HCT116 (cell line): Measurements from ENCODE around the gene DDX23. TPM values are rescaled to one million over a fixed set of nuclear protein-coding genes. Genes with fewer than 3 reads are reported as not detected.

ENCODE experiments used
- ATAC-seq: fragments of 200-7000 bp; cut with Tn5 transposase; 2 replicates; pipeline ENCODE4 v1.9.1; 2020; ENCODE audit warnings: mild to moderate bottlenecking, moderate library complexity
- BruUV-seq: library from RNA; stranded (reverse); fragments of 400-500 nt; replicated peaks from 2 replicates; lab custom pipeline; 2021; lab: Mats Ljungman, UMichigan
- CTCF ChIA-PET: fragments of 300-600 bp; sonication (Branson Sonifier 250); formaldehyde crosslinking; loops from one replicate; lab custom pipeline; 2021; ENCODE audit warnings: antibody characterized with exemption; lab: Charles Lee
- POLR2A ChIA-PET: fragments of 300-600, 350-600 bp; sonication (Branson Sonifier 250); formaldehyde crosslinking; loops from one replicate; lab custom pipeline; 2021; ENCODE audit warnings: antibody characterized with exemption; lab: Charles Lee
- RAD21 ChIA-PET, 2 experiments: fragments of 300-600 bp; sonication (Branson Sonifier 250); formaldehyde crosslinking; loops; one replicate each; lab custom pipeline; 2023; ENCODE audit warnings: low total read pairs in 2 of 2; ENCODE audit not compliant: uncharacterized antibody in 2 of 2, unreplicated experiment in 2 of 2, low non-redundant PET in 1 of 2; lab: Charles Lee
- DNase-seq: peaks from one replicate; pipeline ENCODE4 v3.0.0-alpha.2; 2010; ENCODE audit warnings: low read depth, low spot score
- H2AFZ ChIP-seq: fragments of 200-600 bp; shearing (Covaris generic), sonication (generic); 2 replicates; pipeline ENCODE4 v1.6.1; 2017; ENCODE audit warnings: low read depth, mixed run types, mixed read lengths, antibody characterized with exemption, low read length; ENCODE audit not compliant: poor library complexity, severe bottlenecking
- H3K27ac ChIP-seq: 2 replicates; pipeline ENCODE4 v1.5.1; 2012; ENCODE audit warnings: low read depth, low read length
- H3K27me3 ChIP-seq: fragments of 200-600 bp; sonication (generic); 2 replicates; pipeline ENCODE4 v1.6.1; 2016; ENCODE audit warnings: mixed run types, low read length, mixed read lengths; ENCODE audit not compliant: insufficient read depth
- H3K36me3 ChIP-seq, 2 experiments: fragments of 200-500 bp in 1 of 2; fragments of 200-600 bp in 1 of 2; sonication (Bioruptor generic) in 1 of 2; sonication (generic) in 1 of 2; 2 replicates each; pipeline versions ENCODE4 v1.5.1 to v1.6.1; 2014 to 2016; ENCODE audit warnings: low read length in 2 of 2, inconsistent platforms in 1 of 2, mixed read lengths in 1 of 2, mixed run types in 1 of 2; ENCODE audit not compliant: insufficient read depth in 2 of 2, control insufficient read depth in 1 of 2
- H3K4me1 ChIP-seq, 2 experiments: fragments of 200-600 bp in 1 of 2; sonication (generic) in 1 of 2; 2 replicates each; pipeline versions ENCODE4 v1.5.1 to v1.6.1; 2012 to 2017; ENCODE audit warnings: low read length in 2 of 2, inconsistent platforms in 1 of 2, mild to moderate bottlenecking in 1 of 2, mixed read lengths in 1 of 2, mixed run types in 1 of 2, moderate library complexity in 1 of 2; ENCODE audit not compliant: insufficient read depth in 2 of 2, control insufficient read depth in 1 of 2
- H3K4me2 ChIP-seq: fragments of 200-600 bp; sonication (generic); 2 replicates; pipeline ENCODE4 v1.6.1; 2017; ENCODE audit warnings: mixed run types, low read length, mixed read lengths
- H3K4me3 ChIP-seq, 2 experiments: fragments of 200-600 bp in 1 of 2; sonication (generic) in 1 of 2; replicated peaks in 1 of 2; 2 replicates each; pipeline ENCODE4 v1.5.1; 2011 to 2016; ENCODE audit warnings: low read length in 2 of 2, control low read depth in 1 of 2, low read depth in 1 of 2, mild to moderate bottlenecking in 1 of 2, mixed read lengths in 1 of 2, mixed run types in 1 of 2
- H3K79me2 ChIP-seq: fragments of 200-600 bp; sonication (generic); 2 replicates; pipeline ENCODE4 v1.6.1; 2017; ENCODE audit warnings: mild to moderate bottlenecking, mixed run types, low read length, moderate library complexity, mixed read lengths; ENCODE audit not compliant: insufficient read depth
- H3K9ac ChIP-seq: fragments of 200-600 bp; sonication (generic); 2 replicates; pipeline ENCODE4 v1.6.1; 2016; ENCODE audit warnings: low read length, mixed read lengths
- H3K9me2 ChIP-seq: fragments of 200-600 bp; sonication (generic), shearing (Covaris generic); 2 replicates; pipeline ENCODE4 v1.6.1; 2017; ENCODE audit warnings: mixed run types, mild to moderate bottlenecking, moderate library complexity; ENCODE audit not compliant: insufficient read depth
- H3K9me3 ChIP-seq, 2 experiments: fragments of 200-500 bp in 1 of 2; fragments of 200-600 bp in 1 of 2; sonication (Bioruptor generic) in 1 of 2; sonication (generic) in 1 of 2; 2 replicates each; pipeline ENCODE4 v1.6.1; 2014 to 2017; ENCODE audit warnings: low read length in 2 of 2, mixed read lengths in 2 of 2, inconsistent platforms in 1 of 2, low read depth in 1 of 2, mild to moderate bottlenecking in 1 of 2, mixed run types in 1 of 2, moderate library complexity in 1 of 2; ENCODE audit not compliant: control insufficient read depth in 1 of 2, insufficient read depth in 1 of 2
- H4K20me1 ChIP-seq: fragments of 200-600 bp; sonication (generic), shearing (Covaris generic); 2 replicates; pipeline ENCODE4 v1.6.1; 2017; ENCODE audit warnings: mixed run types, mild to moderate bottlenecking, moderate library complexity; ENCODE audit not compliant: insufficient read depth
- EZH2phosphoT487 ChIP-seq: fragments of 200-600 bp; IDR thresholded peaks from 2 replicates; pipeline ENCODE4 v1.6.1; 2018; ENCODE audit warnings: antibody characterized with exemption, borderline replicate concordance
- FOSL1 ChIP-seq: IDR thresholded peaks from 2 replicates; pipeline ENCODE4 v1.6.1; 2012; ENCODE audit warnings: low read depth
- JUND ChIP-seq: IDR thresholded peaks from 2 replicates; pipeline ENCODE4 v1.6.1; 2012
- POLR2A ChIP-seq: IDR thresholded peaks from 2 replicates; pipeline ENCODE4 v1.7.0; 2011; ENCODE audit warnings: borderline replicate concordance; ENCODE audit not compliant: insufficient read depth, insufficient read length; ENCODE audit errors: extremely low read depth
- POLR2AphosphoS5 ChIP-seq: IDR thresholded peaks from 2 replicates; pipeline ENCODE4 v1.6.1; 2011; ENCODE audit warnings: mild to moderate bottlenecking, low read depth, low read length, moderate library complexity
- RAD21 ChIP-seq: IDR thresholded peaks from 2 replicates; pipeline ENCODE4 v1.6.1; 2012; ENCODE audit warnings: low read depth, mild to moderate bottlenecking
- SP1 ChIP-seq: IDR thresholded peaks from 2 replicates; pipeline ENCODE4 v1.6.1; 2012; ENCODE audit warnings: low read depth
- intact Hi-C: fragments of 100-400 bp; cut with micrococcal nuclease; formaldehyde crosslinking; loops from 2 replicates; pipeline ENCODE4 v1.10.0; 2022
- total RNA-seq: library from RNA; stranded (reverse); gene quantifications from one replicate; pipeline ENCODE4 v1.2.1, GENCODE V29; 2021; ENCODE audit not compliant: unreplicated experiment
- TF ChIP-seq, protein P1 (sequence below): IDR thresholded peaks from 2 replicates; pipeline ENCODE4 v1.6.1; 2012; ENCODE audit warnings: low read depth

The DDX23 gene
- total RNA-seq, 1 experiment from 2014 or later = 75.0 TPM

DNA sequence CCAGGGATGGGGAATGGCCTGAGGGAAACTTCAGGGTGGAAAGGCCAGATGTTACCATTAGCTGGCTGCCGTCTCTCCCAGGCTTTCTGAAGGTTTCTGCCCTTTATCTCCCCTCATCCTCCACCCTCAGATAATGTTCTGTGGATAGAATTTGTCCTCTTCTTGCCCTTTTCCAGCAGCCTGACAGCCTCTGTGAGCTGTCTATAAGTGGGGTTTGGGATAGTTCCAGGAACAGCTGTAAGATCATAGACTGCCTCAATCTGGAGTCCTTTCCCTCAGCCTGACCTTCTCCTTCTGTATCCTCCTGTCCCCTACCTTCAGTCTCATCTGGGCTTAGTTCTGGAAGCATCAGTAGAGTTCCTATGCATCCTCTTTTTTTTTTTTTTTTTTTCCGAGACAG is 16.5 kb upstream of the DDX23 start:
- Histone ChIP-seq H3K9me2 (no peaks in the 10 kb centered on the region), H3K9ac (no peak overlapping the region), H3K27me3 (peaks cover 4% of the 10 kb centered on the region; the same call in 1 of the 2 replicates), H2AFZ (no peak overlapping the region), H3K9me3 (no peaks in the 10 kb centered on the region), H3K4me1 (peaks cover 3 to 18% of the 10 kb centered on the region in 2 experiments; a peak in 2 of 4 replicates), H3K79me2 (no peaks in the 10 kb centered on the region), H3K4me2 (no peak overlapping the region), H3K27ac (no peak overlapping the region), H3K4me3 (no peak overlapping the region), H3K36me3 (no peaks in the 10 kb centered on the region), H4K20me1 (no peaks in the 10 kb centered on the region)
- TF ChIP-seq POLR2A (no peak), FOSL1 (no peak)
- no TSS peak for BruUV-seq
- intact Hi-C loops = no loop called here
- ChIA-PET POLR2A (no interaction called here), RAD21 (no interaction called here), CTCF (interaction anchor here (0.8 to 2.4 kb wide), 3 partner anchors 15 to 22 kb away, joined by 4 to 11 read pairs (median 7); no protein-coding TSS in a partner anchor)
- DNase-seq (no peak), ATAC-seq (no peak)

DNA sequence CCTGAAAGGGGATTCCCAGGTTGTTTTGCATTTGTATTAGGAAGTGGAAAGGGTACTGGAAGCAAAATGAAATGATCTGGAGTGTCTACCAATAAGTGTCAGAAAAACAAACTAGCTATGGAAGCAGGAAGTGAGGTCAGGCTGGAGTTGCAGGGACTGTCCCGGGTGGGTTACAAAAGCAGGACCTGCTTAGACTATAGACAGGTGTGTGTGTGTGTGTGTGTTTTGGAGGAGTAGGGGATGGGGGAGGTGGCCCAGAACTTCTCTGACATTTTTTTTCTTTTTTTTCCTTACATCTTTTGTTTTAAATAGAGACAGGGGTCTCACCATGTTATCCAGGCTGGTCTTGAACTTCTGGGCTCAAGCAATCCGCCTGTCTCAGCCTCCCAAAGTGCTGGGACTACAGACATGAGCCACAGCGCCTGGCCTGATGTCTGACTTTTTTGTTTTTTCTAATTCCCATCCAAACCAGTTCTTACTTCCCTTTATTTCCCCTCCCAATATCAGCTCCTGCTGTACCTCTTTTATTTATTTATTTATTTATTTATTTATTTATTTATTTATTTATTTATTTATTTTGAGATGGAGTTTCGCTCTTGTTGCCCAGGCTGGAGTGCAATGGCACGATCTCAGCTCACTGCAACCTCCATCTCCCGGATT is 14.2 kb upstream of the DDX23 start:
- no peak for DNase-seq
- Histone ChIP-seq H3K27me3 (peaks cover 10% of the 10 kb centered on the region; the same call in 1 of the 2 replicates), H3K9me3 (no peaks in the 10 kb centered on the region), H3K9me2 (no peaks in the 10 kb centered on the region), H3K9ac (peak overlapping the region; percentile 47; the same call in 1 of the 2 replicates), H3K4me3 (peak overlapping the region; percentile 19 to 60; a peak in 3 of 4 replicates), H4K20me1 (no peaks in the 10 kb centered on the region), H3K27ac (no peak overlapping the region), H3K79me2 (no peaks in the 10 kb centered on the region), H3K4me1 (peaks cover 3 to 18% of the 10 kb centered on the region in 2 experiments; a peak in 2 of 4 replicates), H3K36me3 (no peaks in the 10 kb centered on the region), H2AFZ (peak overlapping the region; percentile 82), H3K4me2 (peak overlapping the region; percentile 83)
- RAD21 ChIA-PET = interaction anchor here in 1 of 2 experiments (1.4 kb wide), 1 partner anchor 13 kb away, joined by 4 read pairs; no protein-coding TSS in a partner anchor
- ATAC-seq = peak; percentile 56
- POLR2A ChIA-PET = interaction anchor here (0.5 to 3.5 kb wide), 12 partner anchors 9 to 303 kb away, joined by 3 to 28 read pairs (median 5); partner anchors contain the start of genes ARF3 and DDX23
- CTCF ChIA-PET = interaction anchor here (2.4 to 3.3 kb wide), 2 partner anchors 13 to 14 kb away, joined by 11 to 15 read pairs; partner anchors contain the start of gene DDX23
- intact Hi-C loops = no loop called here
- no peak for TF ChIP-seq POLR2A
- TF ChIP-seq EZH2phosphoT487 = no peak
- no peak for TF ChIP-seq RAD21
- no peak for TF ChIP-seq JUND
- no peak for TF ChIP-seq SP1
- TF ChIP-seq POLR2AphosphoS5 = no peak
- TF ChIP-seq, protein P1, sequence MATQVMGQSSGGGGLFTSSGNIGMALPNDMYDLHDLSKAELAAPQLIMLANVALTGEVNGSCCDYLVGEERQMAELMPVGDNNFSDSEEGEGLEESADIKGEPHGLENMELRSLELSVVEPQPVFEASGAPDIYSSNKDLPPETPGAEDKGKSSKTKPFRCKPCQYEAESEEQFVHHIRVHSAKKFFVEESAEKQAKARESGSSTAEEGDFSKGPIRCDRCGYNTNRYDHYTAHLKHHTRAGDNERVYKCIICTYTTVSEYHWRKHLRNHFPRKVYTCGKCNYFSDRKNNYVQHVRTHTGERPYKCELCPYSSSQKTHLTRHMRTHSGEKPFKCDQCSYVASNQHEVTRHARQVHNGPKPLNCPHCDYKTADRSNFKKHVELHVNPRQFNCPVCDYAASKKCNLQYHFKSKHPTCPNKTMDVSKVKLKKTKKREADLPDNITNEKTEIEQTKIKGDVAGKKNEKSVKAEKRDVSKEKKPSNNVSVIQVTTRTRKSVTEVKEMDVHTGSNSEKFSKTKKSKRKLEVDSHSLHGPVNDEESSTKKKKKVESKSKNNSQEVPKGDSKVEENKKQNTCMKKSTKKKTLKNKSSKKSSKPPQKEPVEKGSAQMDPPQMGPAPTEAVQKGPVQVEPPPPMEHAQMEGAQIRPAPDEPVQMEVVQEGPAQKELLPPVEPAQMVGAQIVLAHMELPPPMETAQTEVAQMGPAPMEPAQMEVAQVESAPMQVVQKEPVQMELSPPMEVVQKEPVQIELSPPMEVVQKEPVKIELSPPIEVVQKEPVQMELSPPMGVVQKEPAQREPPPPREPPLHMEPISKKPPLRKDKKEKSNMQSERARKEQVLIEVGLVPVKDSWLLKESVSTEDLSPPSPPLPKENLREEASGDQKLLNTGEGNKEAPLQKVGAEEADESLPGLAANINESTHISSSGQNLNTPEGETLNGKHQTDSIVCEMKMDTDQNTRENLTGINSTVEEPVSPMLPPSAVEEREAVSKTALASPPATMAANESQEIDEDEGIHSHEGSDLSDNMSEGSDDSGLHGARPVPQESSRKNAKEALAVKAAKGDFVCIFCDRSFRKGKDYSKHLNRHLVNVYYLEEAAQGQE = no peak
- no TSS peak for BruUV-seq
